Uterus (tissue), 4 donors: Measurements from ENCODE around the gene CAMK1D. TPM values are rescaled to one million over a fixed set of nuclear protein-coding genes. Genes with fewer than 3 reads are reported as not detected.

Source experiments
- DNase-seq, 2 donors: peaks; one replicate each; pipeline ENCODE4 v3.0.0-alpha.2; 2019 to 2020
- H3K27ac ChIP-seq, 2 donors: fragments of 200-600 bp; sonication (generic); 1 replicate in 1 of 2; 2 replicates in 1 of 2; pipeline ENCODE4 v1.5.1; 2016 to 2018
- H3K27me3 ChIP-seq, 2 donors: fragments of 200-600 bp; sonication (generic); one replicate each; pipeline ENCODE4 v1.5.1; 2018 to 2019; ENCODE audit warnings: control low read depth in 1 of 2
- H3K36me3 ChIP-seq, 2 donors: fragments of 200-600 bp; sonication (generic); one replicate each; pipeline ENCODE4 v1.5.1; 2019; ENCODE audit warnings: control low read depth in 1 of 2
- H3K4me1 ChIP-seq, 2 donors: fragments of 200-600 bp; sonication (generic); one replicate each; pipeline ENCODE4 v1.5.1; 2018 to 2019; ENCODE audit warnings: control low read depth in 1 of 2
- H3K4me3 ChIP-seq, 2 donors: fragments of 200-600 bp; sonication (generic); 1 replicate in 1 of 2; 2 replicates in 1 of 2; pipeline ENCODE4 v1.5.1; 2018 to 2019; ENCODE audit warnings: mild to moderate bottlenecking in 1 of 2
- H3K9me3 ChIP-seq, 2 donors: fragments of 200-600 bp; sonication (generic); one replicate each; pipeline ENCODE4 v1.5.1; 2019; ENCODE audit warnings: control low read depth in 1 of 2
- CTCF ChIP-seq, 4 experiments: fragments of 200-600 bp in 2 of 4; fragments of 450-650 bp in 2 of 4; sonication (generic) in 2 of 4; IDR thresholded peaks; one replicate each; pipeline ENCODE4 v1.5.1; 2016 to 2019; ENCODE audit warnings: antibody characterized with exemption in 4 of 4, mild to moderate bottlenecking in 2 of 4, moderate library complexity in 1 of 4
- POLR2A ChIP-seq, 2 donors: fragments of 450-650 bp; IDR thresholded peaks; one replicate each; pipeline ENCODE4 v1.6.1; 2016; ENCODE audit warnings: antibody characterized with exemption in 2 of 2, mild to moderate bottlenecking in 1 of 2, moderate library complexity in 1 of 2
- intact Hi-C: fragments of 100-400 bp; cut with DNase I; formaldehyde crosslinking; loops from one replicate; pipeline ENCODE4 v1.15.1; 2023; ENCODE audit warnings: low total_unique reads
- total RNA-seq, 4 donors: library from RNA; depleted of rRNA in 3 of 4; stranded (reverse); fragments of >200 nt in 3 of 4; gene quantifications; one replicate each; pipeline versions ENCODE4 v1.1.0 to v1.2.4, GENCODE V29; 2014 to 2023
- donor health status: DM: yes; HTN: yes; CAD: no.

The CAMK1D gene
- total RNA-seq, 4 donors from 2014 or later, result 3.5 to 48.4 (median 10.8) TPM

- intact Hi-C loops, result no loop called here
- TF ChIP-seq CTCF (IDR thresholded peaks at IDR 0.05), result no peak
- TF ChIP-seq POLR2A (IDR thresholded peaks at IDR 0.05), result no peak
Observed at GRCh38 chr10:12480440-12480839, 131.1 kb downstream of the CAMK1D start.

GRCh38 chr10:12481924-12482323 lies 132.6 kb downstream of the CAMK1D start:
- intact Hi-C loops, result no loop called here
- no peaks in the 10 kb centered on the region for H3K9me3 ChIP-seq
- no peaks in the 10 kb centered on the region for H3K27me3 ChIP-seq
- TF ChIP-seq POLR2A (IDR thresholded peaks at IDR 0.05) (no peak), CTCF (IDR thresholded peaks at IDR 0.05) (no peak)
- no peaks in the 10 kb centered on the region for H3K4me1 ChIP-seq
- H3K4me3 ChIP-seq, result no peak overlapping the region
- no peaks in the 10 kb centered on the region for H3K36me3 ChIP-seq
- no peak overlapping the region for H3K27ac ChIP-seq
- no peak for DNase-seq

More at GRCh38 chr10:12480440-12480839, 131.1 kb downstream of the CAMK1D start:
- no peaks in the 10 kb centered on the region for H3K27me3 ChIP-seq
- no peaks in the 10 kb centered on the region for H3K36me3 ChIP-seq
- H3K4me1 ChIP-seq, result no peaks in the 10 kb centered on the region
- H3K9me3 ChIP-seq, result no peaks in the 10 kb centered on the region
- H3K4me3 ChIP-seq, result no peak overlapping the region
- no peak overlapping the region for H3K27ac ChIP-seq
- no peak for DNase-seq

GRCh38 chr10:12482587-12482986 lies 133.2 kb downstream of the CAMK1D start:
- Histone ChIP-seq H3K9me3 (no peaks in the 10 kb centered on the region), H3K4me3 (no peak overlapping the region), H3K27ac (no peak overlapping the region), H3K36me3 (no peaks in the 10 kb centered on the region), H3K4me1 (no peaks in the 10 kb centered on the region), H3K27me3 (no peaks in the 10 kb centered on the region)
- no peak for DNase-seq
- no peak for TF ChIP-seq CTCF (IDR thresholded peaks at IDR 0.05)
- no peak for TF ChIP-seq POLR2A (IDR thresholded peaks at IDR 0.05)
- intact Hi-C loops, result no loop called here

DNA sequence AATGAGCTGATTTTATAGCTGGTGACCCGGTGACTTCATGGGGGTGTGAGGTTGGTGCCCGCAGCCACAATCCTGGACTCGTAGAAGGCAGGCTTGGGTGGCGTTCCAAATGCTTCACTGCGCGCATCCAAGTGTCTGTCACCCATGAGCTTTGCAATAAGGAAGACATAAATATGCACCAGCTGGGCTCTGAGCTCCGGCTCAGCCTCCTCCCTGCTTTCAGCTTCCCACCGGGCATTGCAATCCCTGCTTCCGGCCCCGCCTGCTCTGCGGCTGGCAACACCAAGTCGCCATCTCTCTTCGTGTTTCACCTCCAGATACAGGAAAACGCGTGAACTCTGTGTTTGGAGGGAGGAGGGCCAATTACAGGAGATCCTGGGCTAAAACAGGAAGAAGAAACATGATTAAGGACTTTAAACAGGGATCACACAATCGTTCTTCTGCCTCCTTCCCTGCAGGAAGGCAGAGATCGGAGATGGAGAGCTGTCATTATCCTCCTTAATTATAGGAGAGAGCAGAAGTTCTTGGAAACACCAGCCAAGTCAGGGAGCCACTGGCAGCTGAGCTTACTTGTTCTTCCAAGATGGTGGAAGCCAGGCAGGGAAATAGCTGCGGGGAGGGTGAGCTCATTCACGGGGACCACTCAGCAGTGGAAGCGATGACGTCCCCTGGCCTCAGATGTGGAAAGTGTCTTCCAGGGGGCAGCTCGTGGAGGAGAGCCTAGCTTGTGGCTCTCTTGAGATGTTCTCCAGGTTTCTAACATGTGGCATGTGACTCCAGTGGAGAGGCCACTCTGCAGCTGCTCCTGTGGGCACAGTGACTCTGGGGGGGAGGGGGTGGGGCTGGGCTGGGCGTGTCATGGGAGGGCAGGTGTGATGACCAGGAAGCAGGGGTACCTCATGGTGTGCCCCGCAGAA lies 134.9 kb downstream of the CAMK1D start:
- Histone ChIP-seq H3K36me3 (no peaks in the 10 kb centered on the region), H3K4me3 (no peak overlapping the region), H3K27me3 (no peaks in the 10 kb centered on the region), H3K9me3 (no peaks in the 10 kb centered on the region), H3K27ac (no peak overlapping the region), H3K4me1 (no peaks in the 10 kb centered on the region)
- intact Hi-C loops, result no loop called here
- DNase-seq, result no peak
- TF ChIP-seq CTCF (IDR thresholded peaks at IDR 0.05), result no peak

DNA sequence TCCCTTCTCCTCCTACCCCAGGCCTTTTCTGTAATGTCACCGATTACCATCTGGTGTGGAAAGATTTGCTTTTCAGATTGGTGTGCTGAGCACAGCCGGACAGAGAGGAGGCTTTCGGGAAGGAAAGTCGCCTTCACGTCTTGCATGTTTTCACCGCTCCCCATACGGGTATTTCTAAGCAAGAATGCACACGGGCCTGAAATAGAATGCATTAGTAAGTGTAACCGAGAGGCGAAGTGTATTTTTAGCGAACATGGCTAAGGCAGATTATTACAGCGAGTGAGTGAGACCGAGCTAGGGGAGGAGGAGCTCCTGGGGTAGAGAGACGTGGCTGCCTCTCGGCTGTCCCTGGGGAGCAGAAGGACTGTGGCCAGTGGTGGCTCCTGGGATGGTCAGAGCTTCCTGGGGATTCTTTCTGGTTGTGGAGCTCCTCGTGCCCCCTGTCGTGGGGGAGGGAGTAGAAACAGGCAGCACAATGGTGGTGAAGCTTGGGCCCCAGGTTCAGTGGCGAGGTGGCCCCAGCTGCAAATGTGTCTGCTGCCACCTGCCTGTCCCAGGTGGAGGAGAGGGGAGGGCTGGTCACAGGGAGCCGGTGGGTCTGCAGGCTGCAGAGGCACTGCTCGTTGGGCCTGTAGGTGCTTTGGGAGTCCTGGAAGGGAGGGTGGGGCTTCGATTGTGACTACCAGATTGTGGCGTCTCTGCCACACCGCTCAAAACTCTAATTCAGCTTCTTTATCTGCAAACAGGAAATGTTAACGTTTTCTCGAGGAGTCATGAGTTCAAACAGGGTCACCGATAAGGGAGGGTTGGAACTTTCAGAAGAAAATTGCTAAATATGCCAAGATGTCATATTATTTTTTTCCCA lies 135.8 kb downstream of the CAMK1D start:
- Histone ChIP-seq H3K27me3 (no peaks in the 10 kb centered on the region), H3K4me1 (no peaks in the 10 kb centered on the region), H3K36me3 (no peaks in the 10 kb centered on the region), H3K27ac (no peak overlapping the region), H3K9me3 (no peaks in the 10 kb centered on the region), H3K4me3 (no peak overlapping the region)
- DNase-seq, result no peak
- intact Hi-C loops, result no loop called here
- TF ChIP-seq CTCF (IDR thresholded peaks at IDR 0.05) (no peak), POLR2A (IDR thresholded peaks at IDR 0.05) (no peak)
